IMR-90 (cell line): ENCODE measurements around the gene STON2.

Experiments
- RAD21 ChIP-seq: IDR thresholded peaks from 2 replicates; pipeline ENCODE4 v1.6.1; 2012; ENCODE audit warnings: low read length, improper control_type of control experiment
- TF ChIP-seq, protein P1 (sequence below): conservative IDR thresholded peaks from 2 replicates; pipeline ENCODE4 v1.5.1; 2012; ENCODE audit warnings: mild to moderate bottlenecking, low read depth, low read length, improper control_type of control experiment

DNA sequence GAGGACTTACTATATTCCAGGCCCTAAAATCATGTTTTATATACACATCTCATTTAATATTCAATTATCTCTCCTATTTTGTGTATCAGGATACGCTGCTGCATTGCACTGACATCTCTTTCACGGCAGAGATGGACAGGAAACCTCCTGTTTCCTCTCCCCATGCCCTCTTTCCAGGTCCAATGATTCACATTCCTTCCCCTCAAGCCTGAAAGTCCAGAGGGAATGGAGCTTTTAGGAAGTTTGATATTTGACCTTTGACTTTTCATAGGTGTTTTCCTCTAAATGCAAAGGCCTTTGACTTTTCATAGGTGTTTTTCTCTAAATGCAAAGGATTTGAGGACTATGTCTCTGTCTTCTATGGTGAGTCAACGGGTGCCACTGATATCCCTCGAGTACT lies 89.5 kb downstream of the STON2 start:
- TF ChIP-seq, protein P1, sequence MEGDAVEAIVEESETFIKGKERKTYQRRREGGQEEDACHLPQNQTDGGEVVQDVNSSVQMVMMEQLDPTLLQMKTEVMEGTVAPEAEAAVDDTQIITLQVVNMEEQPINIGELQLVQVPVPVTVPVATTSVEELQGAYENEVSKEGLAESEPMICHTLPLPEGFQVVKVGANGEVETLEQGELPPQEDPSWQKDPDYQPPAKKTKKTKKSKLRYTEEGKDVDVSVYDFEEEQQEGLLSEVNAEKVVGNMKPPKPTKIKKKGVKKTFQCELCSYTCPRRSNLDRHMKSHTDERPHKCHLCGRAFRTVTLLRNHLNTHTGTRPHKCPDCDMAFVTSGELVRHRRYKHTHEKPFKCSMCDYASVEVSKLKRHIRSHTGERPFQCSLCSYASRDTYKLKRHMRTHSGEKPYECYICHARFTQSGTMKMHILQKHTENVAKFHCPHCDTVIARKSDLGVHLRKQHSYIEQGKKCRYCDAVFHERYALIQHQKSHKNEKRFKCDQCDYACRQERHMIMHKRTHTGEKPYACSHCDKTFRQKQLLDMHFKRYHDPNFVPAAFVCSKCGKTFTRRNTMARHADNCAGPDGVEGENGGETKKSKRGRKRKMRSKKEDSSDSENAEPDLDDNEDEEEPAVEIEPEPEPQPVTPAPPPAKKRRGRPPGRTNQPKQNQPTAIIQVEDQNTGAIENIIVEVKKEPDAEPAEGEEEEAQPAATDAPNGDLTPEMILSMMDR, result no peak
- TF ChIP-seq RAD21, result no peak
